ENCODE results near the gene MVK. TPM values are rescaled to one million over a fixed set of nuclear protein-coding genes. Genes with fewer than 3 reads are reported as not detected.
A peak's percentile ranks its signal among the peaks of the same experiment; 100 is the strongest.

MVK gene
- total and polyA plus RNA-seq, 2 experiments from 2014 or later, result 16.7 to 40.1 TPM

DNA sequence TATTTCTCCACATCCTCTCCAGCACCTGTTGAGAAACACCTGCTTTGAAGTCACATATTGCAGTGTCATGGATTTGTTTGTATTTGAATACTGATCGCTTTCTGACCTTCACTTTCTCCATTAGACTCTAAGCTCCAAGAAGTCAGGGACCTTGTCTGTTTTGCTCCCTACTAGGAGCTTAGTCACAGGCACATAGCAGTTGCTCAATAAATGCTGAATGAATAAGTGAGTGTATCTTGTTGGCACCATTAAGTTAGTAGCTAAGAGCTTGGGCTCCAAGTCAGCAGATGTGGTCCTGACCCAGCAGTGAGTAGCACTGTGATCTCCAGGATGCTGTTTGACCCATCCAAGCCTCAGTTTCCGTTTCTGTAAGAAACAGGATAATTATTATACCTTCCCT, 10.1 kb downstream of the MVK start (continued):
- TF ChIP-seq, protein P1, sequence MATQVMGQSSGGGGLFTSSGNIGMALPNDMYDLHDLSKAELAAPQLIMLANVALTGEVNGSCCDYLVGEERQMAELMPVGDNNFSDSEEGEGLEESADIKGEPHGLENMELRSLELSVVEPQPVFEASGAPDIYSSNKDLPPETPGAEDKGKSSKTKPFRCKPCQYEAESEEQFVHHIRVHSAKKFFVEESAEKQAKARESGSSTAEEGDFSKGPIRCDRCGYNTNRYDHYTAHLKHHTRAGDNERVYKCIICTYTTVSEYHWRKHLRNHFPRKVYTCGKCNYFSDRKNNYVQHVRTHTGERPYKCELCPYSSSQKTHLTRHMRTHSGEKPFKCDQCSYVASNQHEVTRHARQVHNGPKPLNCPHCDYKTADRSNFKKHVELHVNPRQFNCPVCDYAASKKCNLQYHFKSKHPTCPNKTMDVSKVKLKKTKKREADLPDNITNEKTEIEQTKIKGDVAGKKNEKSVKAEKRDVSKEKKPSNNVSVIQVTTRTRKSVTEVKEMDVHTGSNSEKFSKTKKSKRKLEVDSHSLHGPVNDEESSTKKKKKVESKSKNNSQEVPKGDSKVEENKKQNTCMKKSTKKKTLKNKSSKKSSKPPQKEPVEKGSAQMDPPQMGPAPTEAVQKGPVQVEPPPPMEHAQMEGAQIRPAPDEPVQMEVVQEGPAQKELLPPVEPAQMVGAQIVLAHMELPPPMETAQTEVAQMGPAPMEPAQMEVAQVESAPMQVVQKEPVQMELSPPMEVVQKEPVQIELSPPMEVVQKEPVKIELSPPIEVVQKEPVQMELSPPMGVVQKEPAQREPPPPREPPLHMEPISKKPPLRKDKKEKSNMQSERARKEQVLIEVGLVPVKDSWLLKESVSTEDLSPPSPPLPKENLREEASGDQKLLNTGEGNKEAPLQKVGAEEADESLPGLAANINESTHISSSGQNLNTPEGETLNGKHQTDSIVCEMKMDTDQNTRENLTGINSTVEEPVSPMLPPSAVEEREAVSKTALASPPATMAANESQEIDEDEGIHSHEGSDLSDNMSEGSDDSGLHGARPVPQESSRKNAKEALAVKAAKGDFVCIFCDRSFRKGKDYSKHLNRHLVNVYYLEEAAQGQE (IDR thresholded peaks at IDR 0.05; ENCODE audit: unreplicated experiment), result no peak
- TF ChIP-seq, protein P2, sequence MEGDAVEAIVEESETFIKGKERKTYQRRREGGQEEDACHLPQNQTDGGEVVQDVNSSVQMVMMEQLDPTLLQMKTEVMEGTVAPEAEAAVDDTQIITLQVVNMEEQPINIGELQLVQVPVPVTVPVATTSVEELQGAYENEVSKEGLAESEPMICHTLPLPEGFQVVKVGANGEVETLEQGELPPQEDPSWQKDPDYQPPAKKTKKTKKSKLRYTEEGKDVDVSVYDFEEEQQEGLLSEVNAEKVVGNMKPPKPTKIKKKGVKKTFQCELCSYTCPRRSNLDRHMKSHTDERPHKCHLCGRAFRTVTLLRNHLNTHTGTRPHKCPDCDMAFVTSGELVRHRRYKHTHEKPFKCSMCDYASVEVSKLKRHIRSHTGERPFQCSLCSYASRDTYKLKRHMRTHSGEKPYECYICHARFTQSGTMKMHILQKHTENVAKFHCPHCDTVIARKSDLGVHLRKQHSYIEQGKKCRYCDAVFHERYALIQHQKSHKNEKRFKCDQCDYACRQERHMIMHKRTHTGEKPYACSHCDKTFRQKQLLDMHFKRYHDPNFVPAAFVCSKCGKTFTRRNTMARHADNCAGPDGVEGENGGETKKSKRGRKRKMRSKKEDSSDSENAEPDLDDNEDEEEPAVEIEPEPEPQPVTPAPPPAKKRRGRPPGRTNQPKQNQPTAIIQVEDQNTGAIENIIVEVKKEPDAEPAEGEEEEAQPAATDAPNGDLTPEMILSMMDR (conservative IDR thresholded peaks at IDR 0.05; ENCODE audit: low read depth in 2 of 2), result no peak
- TF ChIP-seq JUNB (IDR thresholded peaks at IDR 0.05; ENCODE audit: unreplicated experiment) (no peak), ZNF331 (CRISPR knock-in tag; IDR thresholded peaks at IDR 0.05; ENCODE audit: low read depth) (no peak), ZNF114 (CRISPR knock-in tag; IDR thresholded peaks at IDR 0.05) (no peak), CREB1 (CRISPR knock-in tag; IDR thresholded peaks at IDR 0.05; ENCODE audit: low read depth) (no peak), EZH2phosphoT487 (IDR thresholded peaks at IDR 0.05; ENCODE audit: unreplicated experiment) (no peak), STAT1 (IDR thresholded peaks at IDR 0.05; ENCODE audit: unreplicated experiment) (no peak)
- TF ChIP-seq, protein P3, sequence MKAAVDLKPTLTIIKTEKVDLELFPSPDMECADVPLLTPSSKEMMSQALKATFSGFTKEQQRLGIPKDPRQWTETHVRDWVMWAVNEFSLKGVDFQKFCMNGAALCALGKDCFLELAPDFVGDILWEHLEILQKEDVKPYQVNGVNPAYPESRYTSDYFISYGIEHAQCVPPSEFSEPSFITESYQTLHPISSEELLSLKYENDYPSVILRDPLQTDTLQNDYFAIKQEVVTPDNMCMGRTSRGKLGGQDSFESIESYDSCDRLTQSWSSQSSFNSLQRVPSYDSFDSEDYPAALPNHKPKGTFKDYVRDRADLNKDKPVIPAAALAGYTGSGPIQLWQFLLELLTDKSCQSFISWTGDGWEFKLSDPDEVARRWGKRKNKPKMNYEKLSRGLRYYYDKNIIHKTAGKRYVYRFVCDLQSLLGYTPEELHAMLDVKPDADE (IDR thresholded peaks at IDR 0.05), result no peak

DNA sequence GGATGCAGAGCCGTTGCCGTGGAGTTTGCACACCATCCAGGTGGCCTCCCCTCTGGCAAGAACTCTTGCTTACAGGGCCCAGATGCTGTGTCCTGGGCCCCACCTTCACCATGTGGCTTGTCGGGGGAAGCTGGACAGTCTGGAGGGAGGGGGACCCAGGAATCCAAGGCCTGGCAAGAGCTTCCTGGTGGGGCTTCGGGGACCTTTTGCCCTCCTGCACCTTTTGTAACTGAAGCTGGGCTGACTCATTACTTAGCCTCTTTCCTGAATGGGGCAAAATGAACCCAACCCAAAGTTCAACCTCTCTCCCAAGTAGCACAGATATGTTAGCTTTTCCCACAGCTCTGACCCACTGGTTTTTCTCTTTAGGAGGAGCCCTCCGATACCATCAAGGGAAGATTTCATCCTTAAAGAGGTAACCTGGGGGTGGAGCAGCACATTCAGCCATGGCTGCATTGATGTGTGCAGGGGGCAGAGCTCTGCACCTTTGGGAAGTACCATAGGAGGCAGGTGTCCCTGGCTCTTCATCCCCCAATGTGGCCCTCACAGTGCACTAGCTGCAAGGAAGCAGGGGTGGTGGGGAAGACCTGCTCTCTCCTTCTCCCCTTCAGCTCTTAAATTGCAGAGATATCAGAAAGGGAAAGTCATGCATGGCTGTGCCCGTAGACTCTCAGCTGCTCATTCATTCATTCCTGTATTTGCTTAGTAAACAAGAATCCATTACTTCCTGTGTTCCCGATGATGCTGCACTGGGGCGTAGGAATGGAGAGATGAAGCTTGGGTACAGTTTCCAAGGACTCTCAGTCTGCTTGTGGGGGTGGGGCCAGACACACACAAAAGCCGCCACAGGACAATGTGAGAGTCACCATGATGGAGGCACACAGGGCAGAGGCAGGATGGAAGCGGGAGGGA, 13.0 kb downstream of the MVK start:
- Histone ChIP-seq H2AFZ (no peak overlapping the region), H3K4me2 (no peak overlapping the region), H3K27ac (ENCODE audit: low read depth) (no peak overlapping the region), H3K4me3 (no peak overlapping the region), H4K20me1 (replicated peaks; ENCODE audit: insufficient read depth) (no peaks in the 10 kb centered on the region; the same call in 1 of the 2 replicates), H3K79me2 (replicated peaks; ENCODE audit: insufficient read depth) (no peaks in the 10 kb centered on the region), H3K9me2 (ENCODE audit: insufficient read depth) (no peaks in the 10 kb centered on the region), H3K27me3 (ENCODE audit: insufficient read depth) (no peaks in the 10 kb centered on the region), H3F3A (replicated peaks; ENCODE audit: low read depth) (no peaks in the 10 kb centered on the region), H3K36me3 (ENCODE audit: insufficient read depth) (peaks cover 7% of the 10 kb centered on the region; the same call in 1 of the 2 replicates), H3K4me1 (ENCODE audit: insufficient read depth) (no peaks in the 10 kb centered on the region)
- Mint-ChIP-seq H3K27ac (peak overlapping the region; percentile 62; the same call in 1 of the 2 replicates), H3K9me3 (no peaks in the 10 kb centered on the region), H3K4me1 (peaks cover 2% of the 10 kb centered on the region; the same call in 1 of the 3 replicates), H3K27me3 (ENCODE audit: insufficient read depth, low read depth, poor library complexity) (peaks cover 3% of the 10 kb centered on the region), H3K36me3 (ENCODE audit: low read depth) (peaks cover 26% of the 10 kb centered on the region), H3K4me3 (no peak overlapping the region)
- ATAC-seq, result no peak
- no peak for DNase-seq (ENCODE audit: low spot score)
- TF ChIP-seq ZNF331 (CRISPR knock-in tag; IDR thresholded peaks at IDR 0.05; ENCODE audit: low read depth) (no peak), EZH2phosphoT487 (IDR thresholded peaks at IDR 0.05; ENCODE audit: unreplicated experiment) (no peak), JUNB (IDR thresholded peaks at IDR 0.05; ENCODE audit: unreplicated experiment) (no peak), ZNF114 (CRISPR knock-in tag; IDR thresholded peaks at IDR 0.05) (no peak), CREB1 (CRISPR knock-in tag; IDR thresholded peaks at IDR 0.05; ENCODE audit: low read depth) (no peak), NANOG (IDR thresholded peaks at IDR 0.05; ENCODE audit: borderline replicate concordance) (no peak), EZH2 (IDR thresholded peaks at IDR 0.05; ENCODE audit: low read depth, unreplicated experiment) (no peak), STAT1 (IDR thresholded peaks at IDR 0.05; ENCODE audit: unreplicated experiment) (no peak)
- TF ChIP-seq, protein P3 (IDR thresholded peaks at IDR 0.05), result no peak
- TF ChIP-seq, protein P2 (conservative IDR thresholded peaks at IDR 0.05; ENCODE audit: low read depth in 2 of 2), result no peak
